ENCODE data around the gene PPP4R4. TPM values are rescaled to one million over a fixed set of nuclear protein-coding genes. Genes with fewer than 3 reads are reported as not detected.
"Not testable (repeated sequence)": the region's sequence is repeated elsewhere in the genome, so short reads cannot be mapped to it uniquely, and the experiment has no call there.

The PPP4R4 gene
- polyA plus RNA-seq, 4 donors, result 0.03 to 0.13 TPM; not detected in 2

DNA sequence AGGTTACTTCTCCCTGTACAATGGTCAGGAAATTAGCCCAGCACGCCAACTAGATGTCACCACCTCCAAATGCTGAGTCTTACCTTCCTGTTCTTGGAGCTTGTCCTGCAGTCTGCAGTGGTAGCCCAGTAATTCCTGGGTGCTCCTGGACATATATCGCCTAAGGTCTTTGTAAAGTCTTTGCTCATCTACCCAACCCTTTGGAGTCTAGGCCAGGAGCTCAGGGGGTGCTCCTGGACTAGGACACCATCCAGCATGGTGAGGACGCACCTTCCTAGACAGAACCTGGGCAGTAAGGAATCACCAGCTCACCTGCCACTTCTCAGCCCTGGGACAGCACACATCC lies 118.4 kb downstream of the PPP4R4 start:
- no peak overlapping the region for H3K4me3 ChIP-seq (ENCODE audit: low read depth in 1 of 3, low read length in 3 of 3)
- H3K27me3 ChIP-seq (ENCODE audit: control insufficient read depth in 3 of 3, insufficient read depth in 3 of 3, low read length in 3 of 3), result peaks cover 0 to 3% (median 0%) of the 10 kb centered on the region in 3 donors
- DNase-seq, result no peak

GRCh38 chr14:94292872-94293577 lies 118.9 kb downstream of the PPP4R4 start, which contains the start of gene SERPINA10:
TSS of gene SERPINA10 (minus strand) at chr14:94293268. CDS start at chr14:94290593, 2,675 bp downstream.
- Histone ChIP-seq H3K4me1 (ENCODE audit: control insufficient read depth in 3 of 3, insufficient read depth in 2 of 3, low read depth in 1 of 3, low read length in 2 of 3) (peaks cover 0 to 5% (median 0%) of the 10 kb centered on the region in 3 donors), H3K36me3 (ENCODE audit: control insufficient read depth in 3 of 3, insufficient read depth in 2 of 3, low read depth in 1 of 3, low read length in 3 of 3) (no peaks in the 10 kb centered on the region), H3K9me3 (ENCODE audit: control insufficient read depth in 2 of 2, insufficient read depth in 1 of 2, low read depth in 1 of 2, low read length in 1 of 2) (no peaks in the 10 kb centered on the region), H3K4me3 (ENCODE audit: low read depth in 1 of 3, low read length in 3 of 3) (no peak within 1 kb of the TSS), H3K27ac (ENCODE audit: low read depth in 1 of 3, low read length in 2 of 3) (no peak within 1 kb of the TSS), H3K27me3 (ENCODE audit: control insufficient read depth in 3 of 3, insufficient read depth in 3 of 3, low read length in 3 of 3) (peaks cover 0 to 3% (median 0%) of the 10 kb centered on the region in 3 donors)
- 30 to 55% (median 41%) methylated on average over 10 of the region's 10 CpGs for WGBS, 3 donors
- no peak for FAIRE-seq
- peak in 1 of 2 donors; percentile 68 for DNase-seq

More for the DNA sequence above, 118.4 kb downstream of the PPP4R4 start:
- Histone ChIP-seq H3K27ac (ENCODE audit: low read depth in 1 of 3, low read length in 2 of 3) (no peak overlapping the region), H3K4me1 (ENCODE audit: control insufficient read depth in 3 of 3, insufficient read depth in 2 of 3, low read depth in 1 of 3, low read length in 2 of 3) (peaks cover 0 to 5% (median 0%) of the 10 kb centered on the region in 3 donors), H3K9me3 (ENCODE audit: control insufficient read depth in 2 of 2, insufficient read depth in 1 of 2, low read depth in 1 of 2, low read length in 1 of 2) (no peaks in the 10 kb centered on the region), H3K36me3 (ENCODE audit: control insufficient read depth in 3 of 3, insufficient read depth in 2 of 3, low read depth in 1 of 3, low read length in 3 of 3) (no peaks in the 10 kb centered on the region)
- 90 to 95% (median 92%) methylated on average over 3 of the region's 3 CpGs for WGBS, 3 donors
- no peak for FAIRE-seq

DNA sequence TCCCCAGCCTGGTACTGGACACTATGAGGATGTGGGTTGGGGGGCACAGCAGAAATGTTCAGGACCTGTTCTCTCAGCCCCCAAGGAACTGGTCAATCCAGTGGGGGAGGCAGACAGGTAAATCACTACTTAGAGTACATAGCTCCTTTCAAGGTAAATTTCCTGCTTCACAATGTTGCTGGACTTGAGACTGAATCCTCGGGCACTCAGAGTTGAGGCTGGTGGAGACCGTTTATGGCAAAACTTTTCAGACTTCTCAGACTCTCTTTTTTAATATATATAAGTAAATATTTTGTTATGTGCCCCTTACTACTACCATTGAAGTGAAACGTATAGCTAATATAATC lies 119.4 kb downstream of the PPP4R4 start:
- peaks cover 0 to 3% (median 0%) of the 10 kb centered on the region in 3 donors for H3K27me3 ChIP-seq (ENCODE audit: control insufficient read depth in 3 of 3, insufficient read depth in 3 of 3, low read length in 3 of 3)
- 32 to 65% (median 52%) methylated on average over 3 of the region's 3 CpGs for WGBS, 3 donors
- H3K4me3 ChIP-seq (ENCODE audit: low read depth in 1 of 3, low read length in 3 of 3), result no peak overlapping the region
- FAIRE-seq (no peak), DNase-seq (no peak)
- no peaks in the 10 kb centered on the region for H3K9me3 ChIP-seq (ENCODE audit: control insufficient read depth in 2 of 2, insufficient read depth in 1 of 2, low read depth in 1 of 2, low read length in 1 of 2)
- H3K36me3 ChIP-seq (ENCODE audit: control insufficient read depth in 3 of 3, insufficient read depth in 2 of 3, low read depth in 1 of 3, low read length in 3 of 3), result no peaks in the 10 kb centered on the region
- H3K4me1 ChIP-seq (ENCODE audit: control insufficient read depth in 3 of 3, insufficient read depth in 2 of 3, low read depth in 1 of 3, low read length in 2 of 3), result peaks cover 0 to 5% (median 0%) of the 10 kb centered on the region in 3 donors
- H3K27ac ChIP-seq (ENCODE audit: low read depth in 1 of 3, low read length in 2 of 3), result no peak overlapping the region

GRCh38 chr14:94295360-94296180 lies 121.4 kb downstream of the PPP4R4 start:
- no peaks in the 10 kb centered on the region for H3K9me3 ChIP-seq (ENCODE audit: control insufficient read depth in 2 of 2, insufficient read depth in 1 of 2, low read depth in 1 of 2, low read length in 1 of 2)
- H3K4me3 ChIP-seq (ENCODE audit: low read depth in 1 of 3, low read length in 3 of 3), result no peak overlapping the region
- peaks cover 0 to 5% (median 0%) of the 10 kb centered on the region in 3 donors for H3K4me1 ChIP-seq (ENCODE audit: control insufficient read depth in 3 of 3, insufficient read depth in 2 of 3, low read depth in 1 of 3, low read length in 2 of 3)
- DNase-seq (no peak), FAIRE-seq (no peak)
- H3K27me3 ChIP-seq (ENCODE audit: control insufficient read depth in 3 of 3, insufficient read depth in 3 of 3, low read length in 3 of 3), result peaks cover 0 to 3% (median 0%) of the 10 kb centered on the region in 3 donors
- no peak overlapping the region for H3K27ac ChIP-seq (ENCODE audit: low read depth in 1 of 3, low read length in 2 of 3)
- WGBS, 3 donors, result 70 to 79% (median 71%) methylated on average over 9 of the region's 9 CpGs
- no peaks in the 10 kb centered on the region for H3K36me3 ChIP-seq (ENCODE audit: control insufficient read depth in 3 of 3, insufficient read depth in 2 of 3, low read depth in 1 of 3, low read length in 3 of 3)

- not testable (repeated sequence) for DNase-seq; H3K27ac ChIP-seq (ENCODE audit: low read depth in 1 of 3, low read length in 2 of 3); H3K9me3 ChIP-seq (ENCODE audit: control insufficient read depth in 2 of 2, insufficient read depth in 1 of 2, low read depth in 1 of 2, low read length in 1 of 2); H3K36me3 ChIP-seq (ENCODE audit: control insufficient read depth in 3 of 3, insufficient read depth in 2 of 3, low read depth in 1 of 3, low read length in 3 of 3); H3K4me1 ChIP-seq (ENCODE audit: control insufficient read depth in 3 of 3, insufficient read depth in 2 of 3, low read depth in 1 of 3, low read length in 2 of 3); H3K4me3 ChIP-seq (ENCODE audit: low read depth in 1 of 3, low read length in 3 of 3); H3K27me3 ChIP-seq (ENCODE audit: control insufficient read depth in 3 of 3, insufficient read depth in 3 of 3, low read length in 3 of 3); FAIRE-seq
- WGBS, 3 donors, result 68 to 77% (median 74%) methylated on average over 4 of the region's 4 CpGs
Measured at GRCh38 chr14:94296181-94296545, 122.0 kb downstream of the PPP4R4 start.

- Histone ChIP-seq H3K27me3 (ENCODE audit: control insufficient read depth in 3 of 3, insufficient read depth in 3 of 3, low read length in 3 of 3) (peaks cover 0 to 3% (median 0%) of the 10 kb centered on the region in 3 donors), H3K36me3 (ENCODE audit: control insufficient read depth in 3 of 3, insufficient read depth in 2 of 3, low read depth in 1 of 3, low read length in 3 of 3) (no peaks in the 10 kb centered on the region), H3K9me3 (ENCODE audit: control insufficient read depth in 2 of 2, insufficient read depth in 1 of 2, low read depth in 1 of 2, low read length in 1 of 2) (no peaks in the 10 kb centered on the region), H3K4me1 (ENCODE audit: control insufficient read depth in 3 of 3, insufficient read depth in 2 of 3, low read depth in 1 of 3, low read length in 2 of 3) (no peaks in the 10 kb centered on the region), H3K27ac (ENCODE audit: low read depth in 1 of 3, low read length in 2 of 3) (no peak overlapping the region), H3K4me3 (ENCODE audit: low read depth in 1 of 3, low read length in 3 of 3) (no peak overlapping the region)
- no peak for DNase-seq
- WGBS, 3 donors, result 92 to 93% (median 92%) methylated on average over 15 of the region's 15 CpGs
- FAIRE-seq, result no peak
Measured at GRCh38 chr14:94298130-94298529, 124.0 kb downstream of the PPP4R4 start.

- H3K27me3 ChIP-seq (ENCODE audit: control insufficient read depth in 3 of 3, insufficient read depth in 3 of 3, low read length in 3 of 3), result peaks cover 0 to 2% (median 0%) of the 10 kb centered on the region in 3 donors
- no peak overlapping the region for H3K4me3 ChIP-seq (ENCODE audit: low read depth in 1 of 3, low read length in 3 of 3)
- H3K9me3 ChIP-seq (ENCODE audit: control insufficient read depth in 2 of 2, insufficient read depth in 1 of 2, low read depth in 1 of 2, low read length in 1 of 2), result peaks cover 0 to 7% of the 10 kb centered on the region in 2 donors
- H3K27ac ChIP-seq (ENCODE audit: low read depth in 1 of 3, low read length in 2 of 3), result no peak overlapping the region
- H3K4me1 ChIP-seq (ENCODE audit: control insufficient read depth in 3 of 3, insufficient read depth in 2 of 3, low read depth in 1 of 3, low read length in 2 of 3), result peaks cover 0 to 6% (median 0%) of the 10 kb centered on the region in 3 donors
- FAIRE-seq (no peak), DNase-seq (no peak)
- no peaks in the 10 kb centered on the region for H3K36me3 ChIP-seq (ENCODE audit: control insufficient read depth in 3 of 3, insufficient read depth in 2 of 3, low read depth in 1 of 3, low read length in 3 of 3)
- WGBS, 3 donors, result 81 to 87% (median 82%) methylated on average over 7 of the region's 7 CpGs
Measured at GRCh38 chr14:94303111-94303510, 129.0 kb downstream of the PPP4R4 start.

GRCh38 chr14:94304243-94304642 lies 130.1 kb downstream of the PPP4R4 start:
- no peak overlapping the region for H3K4me3 ChIP-seq (ENCODE audit: low read depth in 1 of 3, low read length in 3 of 3)
- H3K4me1 ChIP-seq (ENCODE audit: control insufficient read depth in 3 of 3, insufficient read depth in 2 of 3, low read depth in 1 of 3, low read length in 2 of 3), result peaks cover 0 to 6% (median 0%) of the 10 kb centered on the region in 3 donors
- H3K27ac ChIP-seq (ENCODE audit: low read depth in 1 of 3, low read length in 2 of 3), result no peak overlapping the region
- H3K9me3 ChIP-seq (ENCODE audit: control insufficient read depth in 2 of 2, insufficient read depth in 1 of 2, low read depth in 1 of 2, low read length in 1 of 2), result peaks cover 0 to 11% of the 10 kb centered on the region in 2 donors
- no peak for DNase-seq
- 85 to 92% (median 91%) methylated on average over 6 of the region's 6 CpGs for WGBS, 3 donors
- H3K27me3 ChIP-seq (ENCODE audit: control insufficient read depth in 3 of 3, insufficient read depth in 3 of 3, low read length in 3 of 3), result peaks cover 0 to 2% (median 0%) of the 10 kb centered on the region in 3 donors
- FAIRE-seq, result no peak
- H3K36me3 ChIP-seq (ENCODE audit: control insufficient read depth in 3 of 3, insufficient read depth in 2 of 3, low read depth in 1 of 3, low read length in 3 of 3), result no peaks in the 10 kb centered on the region
